ENCODE results near the gene APOD.
"Not testable (repeated sequence)": the region's sequence is repeated elsewhere in the genome, so short reads cannot be mapped to it uniquely, and the experiment has no call there.

Gene APOD

GRCh38 chr3:195583831-195584542 is at the start of gene APOD:
APOD (minus strand) TSS chr3:195583940; CDS start chr3:195579461, 4,479 bp downstream.
- in situ Hi-C loops (cut with MboI; ENCODE audit: low sequenced_read_pairs, unreplicated experiment) = no loop called here
- TF ChIP-seq, protein P1, sequence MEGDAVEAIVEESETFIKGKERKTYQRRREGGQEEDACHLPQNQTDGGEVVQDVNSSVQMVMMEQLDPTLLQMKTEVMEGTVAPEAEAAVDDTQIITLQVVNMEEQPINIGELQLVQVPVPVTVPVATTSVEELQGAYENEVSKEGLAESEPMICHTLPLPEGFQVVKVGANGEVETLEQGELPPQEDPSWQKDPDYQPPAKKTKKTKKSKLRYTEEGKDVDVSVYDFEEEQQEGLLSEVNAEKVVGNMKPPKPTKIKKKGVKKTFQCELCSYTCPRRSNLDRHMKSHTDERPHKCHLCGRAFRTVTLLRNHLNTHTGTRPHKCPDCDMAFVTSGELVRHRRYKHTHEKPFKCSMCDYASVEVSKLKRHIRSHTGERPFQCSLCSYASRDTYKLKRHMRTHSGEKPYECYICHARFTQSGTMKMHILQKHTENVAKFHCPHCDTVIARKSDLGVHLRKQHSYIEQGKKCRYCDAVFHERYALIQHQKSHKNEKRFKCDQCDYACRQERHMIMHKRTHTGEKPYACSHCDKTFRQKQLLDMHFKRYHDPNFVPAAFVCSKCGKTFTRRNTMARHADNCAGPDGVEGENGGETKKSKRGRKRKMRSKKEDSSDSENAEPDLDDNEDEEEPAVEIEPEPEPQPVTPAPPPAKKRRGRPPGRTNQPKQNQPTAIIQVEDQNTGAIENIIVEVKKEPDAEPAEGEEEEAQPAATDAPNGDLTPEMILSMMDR (IDR thresholded peaks at IDR 0.05; ENCODE audit: borderline replicate concordance, control extremely low read depth, extremely low read depth, insufficient read depth, missing control alignments) = no peak
- DNase-seq (ENCODE audit: low spot score) = no peak

- DNase-seq (ENCODE audit: low spot score); in situ Hi-C loops (cut with MboI; ENCODE audit: low sequenced_read_pairs, unreplicated experiment): not testable (repeated sequence)
Observed at GRCh38 chr3:195633351-195633750, 49.6 kb upstream of the APOD start.

DNA sequence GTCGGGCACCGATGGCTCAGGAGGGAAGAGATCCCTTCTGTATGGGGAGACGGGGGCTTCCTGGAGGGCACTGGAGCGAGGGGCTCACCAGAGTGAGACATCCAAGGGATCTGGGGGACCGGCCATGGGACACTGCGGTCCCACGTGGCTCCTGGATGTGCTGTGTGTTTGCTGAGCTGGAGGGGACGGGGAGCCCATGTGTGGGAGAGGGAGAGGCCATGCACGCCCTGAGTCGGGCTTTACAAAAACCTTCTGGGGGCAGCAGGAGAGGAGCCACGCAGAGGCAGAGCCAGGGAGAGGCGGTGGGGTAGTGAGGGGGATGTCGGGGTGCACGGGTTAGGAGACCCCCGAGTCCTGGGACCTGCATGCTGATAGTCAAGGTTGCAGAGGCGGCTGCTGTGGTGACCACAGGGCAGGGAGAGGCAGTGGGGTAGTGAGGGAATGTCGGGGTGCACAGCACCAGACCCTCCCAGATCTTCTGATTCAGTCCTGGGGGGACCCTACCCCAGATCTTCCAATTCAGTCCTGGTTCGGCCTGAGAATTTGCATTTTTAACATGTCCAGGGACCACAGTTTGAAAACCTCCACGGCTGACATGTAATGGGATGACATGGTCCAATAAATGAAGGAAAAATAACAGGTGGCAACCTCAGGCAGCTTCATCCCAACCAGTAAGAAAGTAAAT is 48.9 kb upstream of the APOD start:
- DNase-seq (ENCODE audit: low spot score) = peak; percentile 12
- in situ Hi-C loops (cut with MboI; ENCODE audit: low sequenced_read_pairs, unreplicated experiment) = not testable (repeated sequence)

- in situ Hi-C loops (cut with MboI; ENCODE audit: low sequenced_read_pairs, unreplicated experiment); DNase-seq (ENCODE audit: low spot score): not testable (repeated sequence)
Observed at GRCh38 chr3:195632046-195632445, 48.3 kb upstream of the APOD start.

DNA sequence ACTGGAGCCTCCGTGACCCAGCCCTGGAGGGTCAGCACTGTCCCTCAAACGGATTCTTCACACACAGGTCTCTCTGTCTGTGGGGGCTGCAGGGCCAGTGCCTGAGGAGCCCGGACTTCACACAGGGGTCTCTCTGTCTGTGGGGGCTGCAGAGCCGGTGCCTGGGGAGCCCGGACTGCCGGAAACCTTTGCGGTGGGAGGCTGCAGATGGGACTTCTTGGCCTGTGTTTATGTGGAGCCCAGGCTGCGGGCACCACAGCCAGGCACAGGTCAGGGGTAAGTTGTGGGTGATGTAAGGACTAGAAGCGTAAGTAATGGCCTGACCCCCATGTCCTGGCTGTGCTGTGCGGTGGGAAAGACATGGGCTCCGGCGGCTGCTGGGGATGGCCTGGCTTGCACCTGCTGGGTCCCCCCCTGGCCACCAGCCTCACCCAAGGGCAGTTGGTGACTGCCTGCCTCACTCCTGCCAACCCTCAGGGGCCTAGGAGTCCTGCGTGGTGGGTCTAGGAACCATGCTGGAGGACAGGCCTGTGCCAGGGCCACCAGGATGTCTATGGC is 47.3 kb upstream of the APOD start:
- DNase-seq (ENCODE audit: low spot score) = peak; percentile 10
- in situ Hi-C loops (cut with MboI; ENCODE audit: low sequenced_read_pairs, unreplicated experiment) = not testable (repeated sequence)

DNA sequence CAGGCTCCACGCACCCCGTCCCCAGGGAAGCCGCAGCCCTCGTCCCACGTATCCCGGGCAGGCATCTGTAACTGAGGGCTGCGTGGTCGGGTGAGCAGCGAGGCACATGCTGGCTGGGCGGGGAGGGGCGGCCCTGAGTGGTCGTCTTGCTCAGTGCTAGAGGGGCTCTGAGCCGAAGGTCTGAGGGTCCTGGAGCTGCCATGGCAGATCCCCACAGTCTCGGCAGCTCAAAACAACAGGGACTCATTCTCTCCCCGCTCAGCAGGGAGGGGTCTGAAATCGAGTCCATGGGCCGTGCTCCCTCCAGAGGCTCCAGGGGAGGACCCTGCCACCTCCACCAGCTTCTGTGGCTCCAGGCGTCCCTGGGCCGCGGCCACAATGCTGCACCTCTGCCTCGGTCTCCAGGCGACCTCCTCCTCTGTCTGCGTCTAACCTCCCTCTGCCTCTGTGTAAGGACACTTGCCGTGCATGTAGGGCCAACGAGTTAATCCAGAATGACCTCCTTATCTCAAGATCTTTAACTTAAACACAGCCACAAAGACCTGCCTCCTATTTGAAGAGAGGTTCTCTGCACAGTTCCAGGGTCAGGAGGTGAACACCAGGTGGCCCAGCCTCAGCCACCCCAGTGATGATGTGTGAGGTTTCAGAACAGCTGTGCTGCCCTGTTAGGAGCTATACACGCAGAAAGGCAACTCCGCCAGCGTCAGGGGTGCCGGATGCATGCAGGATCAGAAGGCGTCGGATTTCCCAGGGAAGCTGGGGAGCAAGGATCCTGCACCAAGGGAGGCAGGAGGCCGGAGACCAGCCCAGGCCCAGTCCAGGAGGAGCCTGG is 46.6 kb upstream of the APOD start:
- in situ Hi-C loops (cut with MboI; ENCODE audit: low sequenced_read_pairs, unreplicated experiment); DNase-seq (ENCODE audit: low spot score): not testable (repeated sequence)

GRCh38 chr3:195629682-195630081 is 45.9 kb upstream of the APOD start:
- in situ Hi-C loops (cut with MboI; ENCODE audit: low sequenced_read_pairs, unreplicated experiment); DNase-seq (ENCODE audit: low spot score): not testable (repeated sequence)

GRCh38 chr3:195628386-195628920 is 44.7 kb upstream of the APOD start:
- DNase-seq (ENCODE audit: low spot score) = not testable (repeated sequence)

DNA sequence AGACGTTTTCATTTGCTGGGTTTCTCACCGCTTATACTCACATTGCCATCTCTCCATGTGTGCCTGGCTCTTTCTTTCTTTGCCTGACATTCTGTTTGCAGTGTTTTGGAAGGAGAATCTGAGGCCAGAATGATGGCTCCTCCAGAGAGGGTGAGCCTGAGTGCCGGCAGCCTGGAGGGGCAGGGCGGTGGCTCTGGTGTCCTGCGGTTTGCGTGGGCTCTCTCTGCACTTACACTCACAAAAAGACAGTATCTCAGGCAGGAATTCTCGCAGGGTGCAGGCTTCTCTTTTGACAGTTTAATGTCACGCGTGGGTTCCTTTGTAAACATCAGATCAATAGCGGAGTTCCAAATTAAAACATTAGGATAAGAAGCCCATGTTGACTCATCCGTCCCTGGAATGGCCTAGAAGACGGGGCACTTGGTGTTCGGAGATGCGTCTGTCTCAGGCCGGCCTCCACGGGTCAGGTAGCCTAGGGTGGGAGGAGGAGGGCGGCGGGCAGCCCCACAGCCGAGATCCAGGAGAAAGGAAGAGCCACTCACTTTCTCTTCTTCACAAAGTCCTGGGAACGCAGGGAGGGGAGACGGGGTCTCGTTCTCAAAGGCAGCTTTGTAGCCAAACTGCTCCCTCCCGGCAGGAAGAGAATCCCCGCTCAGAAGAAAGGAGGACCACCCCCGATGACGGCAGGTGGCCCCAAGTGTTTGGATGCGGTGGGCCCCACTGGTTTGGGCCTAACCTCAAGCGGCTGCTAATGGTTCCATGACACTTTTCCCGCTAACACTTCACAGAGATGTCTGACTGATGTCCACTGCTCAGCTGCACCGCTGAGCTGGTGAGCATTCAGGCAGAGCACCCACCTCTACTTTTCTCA is 44.0 kb upstream of the APOD start:
- DNase-seq (ENCODE audit: low spot score); in situ Hi-C loops (cut with MboI; ENCODE audit: low sequenced_read_pairs, unreplicated experiment): not testable (repeated sequence)

More at GRCh38 chr3:195628386-195628920, 44.7 kb upstream of the APOD start:
- in situ Hi-C loops (cut with MboI; ENCODE audit: low sequenced_read_pairs, unreplicated experiment) = not testable (repeated sequence)

DNA sequence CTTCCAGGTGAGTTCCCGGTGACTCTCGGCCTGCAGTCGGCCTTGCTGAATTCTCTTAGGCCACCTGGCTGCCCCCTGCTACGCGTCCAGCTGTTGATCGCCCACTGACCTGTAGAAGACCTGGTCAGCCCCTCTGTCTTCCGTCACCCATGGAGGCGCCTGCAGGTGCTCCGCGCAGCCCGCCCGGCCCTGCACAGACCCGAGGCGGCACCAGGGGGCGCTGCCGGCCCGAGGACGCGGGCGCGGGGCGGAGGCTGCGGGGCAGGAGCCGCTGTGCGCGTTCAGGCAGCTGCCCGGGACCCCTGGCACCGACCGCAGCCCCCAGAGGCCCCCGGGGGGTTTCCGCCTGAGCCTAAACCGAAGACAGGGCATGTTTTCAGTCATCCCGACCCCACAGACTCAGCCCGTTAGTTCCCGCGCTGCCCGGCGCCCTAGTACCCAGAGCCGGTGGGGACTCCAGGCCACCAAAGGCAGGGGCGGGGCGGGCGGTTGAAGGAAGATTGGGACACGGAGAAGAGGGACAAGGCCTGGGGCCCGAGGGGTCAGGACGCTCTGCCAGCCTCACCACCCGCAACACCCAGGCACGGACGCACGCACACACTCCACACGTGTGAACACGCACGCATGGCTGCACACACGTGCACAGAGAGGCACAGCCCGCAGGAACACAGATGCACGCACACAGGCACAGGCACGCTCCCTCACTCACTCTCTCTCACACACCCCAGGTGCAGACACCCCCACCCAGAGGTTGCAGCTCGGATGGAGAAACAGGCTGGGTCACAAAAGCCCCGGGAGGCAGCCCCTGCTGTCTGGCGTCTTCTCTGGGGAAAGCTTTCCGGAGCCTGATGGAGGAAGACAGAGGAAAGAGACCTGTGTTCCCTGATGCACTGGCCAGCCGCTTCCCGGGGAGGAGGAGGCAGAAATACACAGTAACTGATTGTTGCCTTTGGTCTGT is 41.1 kb upstream of the APOD start:
- in situ Hi-C loops (cut with MboI; ENCODE audit: low sequenced_read_pairs, unreplicated experiment); DNase-seq (ENCODE audit: low spot score): not testable (repeated sequence)

DNA sequence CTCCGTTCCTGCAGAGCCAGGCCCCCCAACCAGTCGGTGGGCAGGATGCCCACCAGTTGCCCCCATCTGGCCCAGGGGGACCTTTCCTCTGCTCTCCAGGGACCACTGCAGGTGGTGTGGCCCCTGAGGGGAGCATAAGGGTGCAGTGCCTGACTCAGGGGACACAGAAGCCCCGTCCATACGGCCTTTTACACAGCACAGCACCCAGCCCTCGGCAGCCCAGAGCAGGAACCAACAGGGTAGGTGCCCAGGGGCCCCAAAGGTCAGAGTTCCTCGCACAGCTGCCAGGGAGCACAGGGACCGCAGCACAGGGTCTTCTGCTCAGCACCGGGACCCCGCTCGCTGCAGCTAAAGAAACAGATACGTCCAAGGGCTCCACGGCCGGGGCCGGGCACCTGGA is 40.4 kb upstream of the APOD start:
- in situ Hi-C loops (cut with MboI; ENCODE audit: low sequenced_read_pairs, unreplicated experiment); DNase-seq (ENCODE audit: low spot score): not testable (repeated sequence)

GRCh38 chr3:195623217-195623965 is 39.7 kb upstream of the APOD start:
- DNase-seq (ENCODE audit: low spot score); in situ Hi-C loops (cut with MboI; ENCODE audit: low sequenced_read_pairs, unreplicated experiment): not testable (repeated sequence)

DNA sequence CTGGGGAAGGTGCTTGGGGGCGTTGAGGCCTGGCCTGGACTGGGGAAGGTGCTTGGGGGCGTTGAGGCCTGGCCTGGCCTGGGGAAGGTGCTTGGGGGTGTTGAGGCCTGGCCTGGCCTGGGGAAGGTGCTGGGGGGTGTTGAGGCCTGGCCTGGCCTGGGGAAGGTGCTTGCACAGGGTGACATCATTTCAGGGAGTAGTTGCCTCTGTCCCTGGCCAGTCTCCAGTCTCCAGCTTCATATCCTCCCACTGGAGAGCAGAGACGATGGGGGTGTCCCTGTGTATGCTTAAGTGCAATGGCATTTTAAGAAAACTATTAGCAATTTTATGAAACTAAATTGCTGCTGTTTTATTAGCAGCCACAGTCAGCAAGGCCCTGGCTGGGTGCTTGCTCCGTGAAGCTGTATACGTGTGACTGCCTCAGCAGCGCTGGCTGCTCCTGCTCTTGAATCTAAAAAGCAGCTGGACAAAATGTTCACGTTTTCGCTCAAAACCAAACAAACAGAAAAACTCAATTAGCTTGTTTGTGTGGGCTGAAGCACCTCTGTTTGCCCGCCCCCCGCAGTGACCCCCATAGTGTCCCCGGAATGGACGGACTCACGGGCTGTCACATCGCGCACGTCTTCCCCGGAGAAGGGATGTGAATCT is 38.9 kb upstream of the APOD start:
- DNase-seq (ENCODE audit: low spot score); in situ Hi-C loops (cut with MboI; ENCODE audit: low sequenced_read_pairs, unreplicated experiment): not testable (repeated sequence)

GRCh38 chr3:195622012-195622411 is 38.3 kb upstream of the APOD start:
- in situ Hi-C loops (cut with MboI; ENCODE audit: low sequenced_read_pairs, unreplicated experiment); DNase-seq (ENCODE audit: low spot score): not testable (repeated sequence)
